ENCODE measurements around the gene RGS7. TPM values are rescaled to one million over a fixed set of nuclear protein-coding genes. Genes with fewer than 3 reads are reported as not detected.
"Not testable (repeated sequence)": the region's sequence is repeated elsewhere in the genome, so short reads cannot be mapped to it uniquely, and the experiment has no call there.

Gene RGS7
- total and polyA plus RNA-seq, 10 donors, result 0.09 to 1.8 (median 0.72) TPM; not detected in 1

DNA sequence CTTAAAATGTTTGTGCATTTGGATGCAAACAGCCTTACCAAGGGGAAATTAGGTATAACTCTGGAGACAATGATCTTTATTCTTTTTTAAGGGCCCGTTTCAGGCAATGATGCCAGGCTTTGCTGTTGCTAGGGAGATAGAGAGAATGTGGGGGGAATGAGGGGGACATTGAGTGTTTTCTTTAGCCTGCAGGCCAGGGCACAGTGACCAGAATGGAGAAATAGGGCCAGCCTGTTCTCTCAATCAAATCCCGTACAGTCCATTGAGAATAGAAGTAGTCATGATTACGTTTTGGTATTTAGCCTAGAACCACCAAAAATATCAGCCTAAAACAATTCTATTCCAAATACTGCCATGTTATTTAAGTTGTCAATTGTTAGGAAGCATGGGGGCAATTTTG is 49.0 kb downstream of the RGS7 start:
- no peak overlapping the region for H3K4me3 ChIP-seq
- no peaks in the 10 kb centered on the region for H3K4me1 ChIP-seq
- no peak overlapping the region for H3K27ac ChIP-seq
- peaks cover 0 to 30% (median 24%) of the 10 kb centered on the region in 8 donors for H3K9me3 ChIP-seq
- intact Hi-C loops (cut with DNase I; ENCODE audit: low total_unique reads), result no loop called here
- no peaks in the 10 kb centered on the region for H3K27me3 ChIP-seq (replicated peaks in 1 of 7)
- TF ChIP-seq POLR2AphosphoS5 (IDR thresholded peaks at IDR 0.05), result no peak
- no peak for TF ChIP-seq POLR2A (IDR thresholded peaks at IDR 0.05)
- TF ChIP-seq CTCF (IDR thresholded peaks at IDR 0.05 in 8 of 11, conservative IDR thresholded peaks at IDR 0.05 in 3 of 11), result no peak
- 73 to 86% (median 82%) methylated on average over 3 of the region's 3 CpGs for WGBS, 5 donors
- H3K36me3 ChIP-seq, result no peaks in the 10 kb centered on the region
- no peak for DNase-seq

DNA sequence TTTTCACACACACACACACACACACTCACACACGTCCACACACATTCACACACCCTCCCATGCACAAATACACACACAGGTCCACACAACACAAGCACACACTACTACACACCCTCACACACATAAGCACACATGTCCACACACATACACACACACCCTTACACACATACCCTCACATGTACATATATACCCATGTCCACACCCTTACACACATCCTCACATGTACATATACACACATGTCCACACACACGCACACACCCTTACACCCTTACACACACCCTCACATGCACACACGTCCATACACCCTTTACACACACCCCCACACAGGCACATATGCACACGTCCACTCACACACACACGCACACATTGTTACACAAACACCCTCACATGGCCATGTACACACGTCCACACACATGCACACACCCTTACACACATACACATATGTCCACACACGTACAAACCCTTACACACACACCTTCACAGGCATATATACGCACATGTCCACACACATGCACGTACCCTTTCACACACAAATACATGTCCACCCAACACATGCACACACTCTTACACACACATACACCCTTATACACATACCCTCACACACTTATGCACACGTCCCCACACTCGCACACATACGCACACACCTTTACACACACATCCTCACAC is 50.7 kb downstream of the RGS7 start:
- DNase-seq, result no peak
- H3K27me3 ChIP-seq (replicated peaks in 1 of 7), result no peaks in the 10 kb centered on the region
- peaks cover 0 to 34% (median 27%) of the 10 kb centered on the region in 8 donors for H3K9me3 ChIP-seq
- no peak overlapping the region for H3K4me3 ChIP-seq
- WGBS, 5 donors, result 81 to 92% (median 88%) methylated on average over 12 of the region's 12 CpGs
- no peaks in the 10 kb centered on the region for H3K4me1 ChIP-seq
- H3K27ac ChIP-seq, result no peak overlapping the region
- intact Hi-C loops (cut with DNase I; ENCODE audit: low total_unique reads), result no loop called here
- TF ChIP-seq POLR2AphosphoS5 (IDR thresholded peaks at IDR 0.05) (no peak), POLR2A (IDR thresholded peaks at IDR 0.05) (no peak), CTCF (IDR thresholded peaks at IDR 0.05 in 8 of 11, conservative IDR thresholded peaks at IDR 0.05 in 3 of 11) (no peak)
- H3K36me3 ChIP-seq, result no peaks in the 10 kb centered on the region

DNA sequence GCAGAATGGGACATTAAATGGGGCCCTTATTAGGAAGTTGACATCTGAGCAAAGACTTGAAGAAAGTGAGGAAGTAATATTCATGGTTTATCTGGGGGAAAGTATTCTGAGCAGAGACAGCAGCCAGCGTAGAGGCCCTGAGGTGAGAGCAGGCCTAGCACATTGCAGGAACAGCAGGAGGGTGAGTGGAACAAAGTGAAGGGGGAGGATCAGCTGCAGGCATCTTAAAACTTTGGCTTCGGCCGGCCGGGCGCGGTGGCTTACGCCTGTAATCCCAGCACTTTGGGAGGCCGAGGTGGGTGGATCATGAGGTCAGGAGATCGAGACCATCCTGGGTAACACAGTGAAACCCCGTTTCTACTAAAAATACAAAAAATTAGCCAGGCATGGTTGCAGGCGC is 55.0 kb downstream of the RGS7 start:
- H3K27me3 ChIP-seq (replicated peaks in 1 of 7); H3K36me3 ChIP-seq; H3K4me1 ChIP-seq; H3K27ac ChIP-seq; H3K4me3 ChIP-seq; DNase-seq; intact Hi-C loops (cut with DNase I; ENCODE audit: low total_unique reads): not testable (repeated sequence)
- H3K9me3 ChIP-seq, result peaks cover 0 to 34% (median 27%) of the 10 kb centered on the region in 8 donors
- WGBS, 5 donors, result 82 to 86% (median 85%) methylated on average over 11 of the region's 11 CpGs

GRCh38 chr1:241299347-241299746 is 57.7 kb downstream of the RGS7 start:
- Histone ChIP-seq H3K4me1 (no peaks in the 10 kb centered on the region), H3K9me3 (peaks cover 0 to 22% (median 13%) of the 10 kb centered on the region in 8 donors), H3K36me3 (no peaks in the 10 kb centered on the region), H3K27ac (no peak overlapping the region), H3K4me3 (no peak overlapping the region), H3K27me3 (replicated peaks in 1 of 7) (no peaks in the 10 kb centered on the region)
- no peak for TF ChIP-seq POLR2A (IDR thresholded peaks at IDR 0.05)
- no peak for TF ChIP-seq CTCF (IDR thresholded peaks at IDR 0.05 in 8 of 11, conservative IDR thresholded peaks at IDR 0.05 in 3 of 11)
- no peak for TF ChIP-seq POLR2AphosphoS5 (IDR thresholded peaks at IDR 0.05)
- 86 to 96% (median 92%) methylated on average over 2 of the region's 2 CpGs for WGBS, 5 donors
- DNase-seq, result no peak
- intact Hi-C loops (cut with DNase I; ENCODE audit: low total_unique reads), result no loop called here
